SHP77 treated with DMSO at 0.1 percent for 48 hours (cell line): ENCODE results near the gene SPEM1.

ENCODE experiments used
- DNase-seq: peaks from one replicate; lab custom pipeline; 2025; lab: John Stamatoyannopoulos, UW

Gene SPEM1

DNA sequence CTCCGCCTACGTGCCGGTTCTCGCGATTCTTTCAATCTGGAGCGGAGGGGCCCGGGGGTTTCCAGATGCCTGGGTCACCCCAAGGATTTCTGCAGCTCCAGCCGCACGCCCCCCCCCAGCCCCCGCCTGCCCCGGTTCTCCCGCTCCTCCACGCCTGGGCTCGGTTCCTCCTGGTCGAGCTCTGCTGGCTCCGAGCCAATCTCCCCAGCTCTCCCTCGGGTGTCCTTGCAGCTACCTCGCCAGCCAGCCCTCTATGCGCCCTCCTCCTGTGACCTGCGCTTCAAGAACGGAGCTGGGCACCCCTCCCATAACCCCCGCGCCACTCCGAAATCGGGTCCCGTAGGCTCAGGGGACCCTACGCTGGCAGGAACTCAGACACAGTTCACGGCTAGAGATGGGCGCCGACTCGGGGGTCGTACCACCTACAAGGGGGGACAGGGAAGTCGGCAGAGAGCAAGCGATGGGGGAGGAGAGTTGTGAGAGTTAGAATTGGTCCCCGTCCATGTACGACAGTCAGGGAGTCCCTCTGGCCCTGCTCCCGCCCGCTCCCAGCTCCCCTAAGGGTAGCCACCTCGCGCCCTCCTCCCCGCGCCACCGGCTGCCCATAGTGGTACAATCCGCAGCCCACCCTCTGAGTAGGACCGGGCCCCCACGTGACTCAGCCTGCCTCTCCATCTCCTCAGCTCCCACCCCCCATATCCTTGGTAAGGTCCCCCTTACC lies 20.1 kb downstream of the SPEM1 start:
- no peak for DNase-seq

DNA sequence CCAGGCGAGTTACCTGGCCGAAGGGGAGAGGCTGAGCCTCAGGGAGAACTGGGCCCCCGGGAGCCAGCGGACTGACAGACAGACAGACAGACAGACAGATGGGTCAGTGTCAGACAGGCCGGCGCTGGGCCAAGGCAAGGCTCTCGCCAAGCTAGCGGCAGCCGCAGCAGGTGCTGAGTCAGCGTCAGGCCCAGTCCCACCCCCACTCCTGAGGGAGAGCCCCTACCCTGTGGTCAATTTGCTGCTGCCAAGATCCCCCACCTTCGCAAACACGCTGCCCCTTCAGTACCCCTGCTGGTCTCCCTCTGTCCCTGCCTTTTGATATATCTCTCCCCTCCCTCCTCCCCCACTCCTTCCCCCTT lies 20.7 kb downstream of the SPEM1 start:
- DNase-seq = no peak

DNA sequence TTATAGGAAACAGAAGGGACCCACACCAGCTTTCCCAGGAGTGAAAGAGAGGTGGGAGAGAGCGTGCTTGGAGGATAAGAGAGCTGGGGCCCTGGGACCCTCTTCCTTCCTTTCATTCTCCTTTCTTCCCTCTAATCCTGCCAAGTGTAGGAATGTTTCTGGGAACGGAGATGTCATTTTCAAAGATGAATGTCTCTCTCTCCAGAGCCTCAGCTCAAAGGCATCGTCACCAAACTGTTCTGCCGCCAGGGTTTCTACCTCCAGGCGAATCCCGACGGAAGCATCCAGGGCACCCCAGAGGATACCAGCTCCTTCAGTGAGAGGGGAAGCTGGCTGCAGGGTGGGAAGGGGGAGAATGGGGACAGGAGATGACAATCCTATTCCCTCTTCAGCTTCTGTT lies 21.1 kb downstream of the SPEM1 start:
- no peak for DNase-seq

DNA sequence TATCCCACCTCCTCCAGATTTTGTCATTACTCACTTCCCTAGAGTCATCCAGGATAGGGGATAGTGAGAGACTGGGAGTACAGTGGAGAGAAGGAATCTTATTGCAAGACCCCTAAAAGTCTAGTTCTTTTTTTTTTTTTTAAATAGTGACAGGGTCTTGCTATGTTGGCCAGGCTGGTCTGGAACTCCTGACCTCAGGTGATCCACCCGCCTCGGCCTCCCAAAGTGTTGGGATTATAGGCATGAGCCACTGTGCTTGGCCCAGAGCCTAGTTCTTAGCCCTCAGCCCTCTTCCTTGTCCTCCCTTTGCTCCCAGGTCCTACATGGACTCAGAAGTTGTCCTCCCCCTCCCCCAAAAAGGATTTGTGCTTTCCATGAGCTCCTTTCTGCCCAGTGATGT lies 22.0 kb downstream of the SPEM1 start:
- DNase-seq = no peak

DNA sequence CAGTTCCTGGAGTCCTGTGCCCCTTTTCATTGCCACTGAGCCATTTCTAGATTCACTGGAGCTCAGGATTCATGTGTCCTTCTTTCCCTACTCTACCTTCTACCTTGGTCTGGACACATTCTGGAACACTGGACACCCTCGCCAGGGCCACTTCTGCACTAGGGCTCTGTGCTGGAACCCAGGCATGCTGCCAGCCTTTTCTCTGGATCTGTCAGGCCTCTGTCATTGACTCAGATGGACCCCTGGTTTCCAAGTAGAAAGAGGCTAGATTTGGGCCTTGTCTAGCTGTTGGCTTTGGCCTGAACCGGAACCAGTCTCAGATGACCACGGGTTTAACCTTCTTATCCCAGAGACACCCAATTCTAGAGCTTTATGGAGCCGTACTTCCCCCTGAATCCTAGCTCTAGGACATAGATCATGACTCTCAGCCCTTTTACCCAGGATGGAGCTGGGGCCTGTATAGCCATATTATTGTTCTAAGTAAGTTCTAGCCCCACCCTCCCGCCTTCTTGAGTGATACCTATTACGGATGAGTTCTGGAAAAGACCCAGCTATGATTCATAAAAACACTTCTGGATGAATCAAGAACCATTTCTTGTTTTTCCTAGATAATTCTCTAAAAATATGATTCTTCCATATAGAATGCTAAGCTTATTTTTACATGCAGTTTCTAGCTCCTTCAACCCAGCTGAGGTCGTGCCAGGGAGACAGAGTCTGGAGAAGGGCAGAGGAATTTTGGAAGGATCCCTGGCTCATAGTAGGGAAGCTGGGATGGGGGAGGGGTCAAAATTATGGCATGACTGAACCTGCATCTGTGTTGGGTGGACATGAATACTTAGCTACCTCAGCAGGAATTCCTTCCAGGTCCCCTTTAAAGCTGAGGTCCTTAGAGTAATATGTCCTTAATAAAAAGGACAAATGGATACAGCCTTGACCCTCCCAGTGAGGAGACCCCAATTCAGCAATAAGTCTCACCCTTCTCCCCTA lies 23.7 kb downstream of the SPEM1 start:
- DNase-seq = no peak

DNA sequence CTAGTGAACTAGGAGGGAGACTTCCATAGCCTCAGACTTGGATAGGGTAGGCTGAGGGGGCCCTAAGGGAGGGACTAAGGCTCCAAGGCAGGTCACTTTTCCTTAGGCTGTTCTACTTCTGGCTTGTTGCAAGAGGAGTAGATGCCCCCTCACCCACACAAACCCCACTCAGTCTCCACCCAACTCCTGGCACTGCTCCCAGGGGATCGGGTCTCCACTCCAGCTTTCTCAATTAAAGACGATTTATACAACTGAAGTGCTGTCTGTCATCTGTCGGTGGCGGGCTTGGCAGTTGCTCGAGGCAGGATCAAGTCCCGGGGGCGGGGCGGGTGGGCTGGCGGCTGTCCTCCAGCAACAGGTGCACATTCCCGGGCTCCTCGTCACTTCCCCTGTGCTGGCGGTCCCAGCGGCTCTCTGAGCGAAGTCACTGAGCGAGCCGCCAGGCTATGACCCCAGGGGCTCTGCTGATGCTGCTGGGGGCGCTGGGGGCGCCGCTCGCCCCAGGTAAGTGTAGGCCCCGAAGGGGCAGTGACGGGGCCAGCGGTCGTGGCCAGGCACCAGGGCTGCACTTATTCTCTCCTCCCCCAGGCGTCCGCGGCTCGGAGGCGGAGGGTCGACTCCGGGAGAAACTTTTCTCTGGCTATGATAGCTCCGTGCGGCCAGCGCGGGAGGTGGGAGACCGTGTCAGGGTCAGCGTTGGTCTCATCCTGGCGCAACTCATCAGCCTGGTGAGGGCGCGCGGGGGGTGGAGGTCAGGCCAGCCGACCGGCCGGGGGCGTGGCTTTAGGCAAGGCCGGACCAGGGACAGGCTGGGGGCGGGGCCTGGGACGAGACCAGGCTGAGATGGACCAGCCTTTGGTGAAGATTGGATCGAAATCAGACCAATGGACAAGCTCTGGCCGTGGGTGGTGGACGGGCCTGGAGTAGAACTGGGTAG lies 24.8 kb downstream of the SPEM1 start, which contains the start of gene CHRNB1:
TSS of gene CHRNB1 (plus strand) at position 380 of the 937 bp plus-strand sequence. CDS start at position 447, 67 bp downstream.
- DNase-seq = peak; percentile 34

DNA sequence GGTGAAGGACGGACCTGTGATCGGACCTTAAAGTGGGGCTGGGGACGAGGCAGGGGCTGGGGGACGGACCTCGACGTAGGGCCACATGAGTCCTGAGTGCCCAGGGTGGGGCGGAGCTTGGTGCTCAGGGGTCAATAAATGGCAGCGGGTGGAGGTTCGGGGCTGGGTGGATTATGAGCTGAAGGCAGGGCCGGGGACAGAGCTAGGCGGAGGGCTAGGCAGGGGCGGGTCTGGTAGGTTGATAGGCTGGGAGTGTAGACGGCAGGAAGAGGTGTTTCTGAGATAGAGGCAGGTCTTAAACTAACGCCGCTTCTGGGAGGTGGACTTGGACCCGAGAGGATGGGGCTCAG lies 25.5 kb downstream of the SPEM1 start:
- no peak for DNase-seq

DNA sequence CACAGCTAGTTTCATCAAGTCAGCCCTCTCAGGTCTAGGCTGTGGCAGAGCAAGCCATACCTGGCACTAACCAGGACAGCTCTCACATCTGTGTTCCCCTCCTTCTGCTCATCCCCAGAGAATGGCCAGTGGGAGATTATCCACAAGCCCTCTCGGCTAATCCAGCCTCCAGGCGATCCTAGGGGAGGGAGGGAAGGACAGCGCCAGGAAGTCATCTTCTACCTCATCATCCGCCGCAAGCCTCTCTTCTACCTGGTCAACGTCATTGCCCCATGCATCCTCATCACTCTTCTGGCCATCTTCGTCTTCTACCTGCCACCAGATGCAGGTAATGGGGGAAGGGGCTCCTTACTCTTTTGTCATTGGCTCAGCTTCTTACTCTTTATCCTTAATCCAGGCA lies 28.3 kb downstream of the SPEM1 start:
- DNase-seq = no peak

DNA sequence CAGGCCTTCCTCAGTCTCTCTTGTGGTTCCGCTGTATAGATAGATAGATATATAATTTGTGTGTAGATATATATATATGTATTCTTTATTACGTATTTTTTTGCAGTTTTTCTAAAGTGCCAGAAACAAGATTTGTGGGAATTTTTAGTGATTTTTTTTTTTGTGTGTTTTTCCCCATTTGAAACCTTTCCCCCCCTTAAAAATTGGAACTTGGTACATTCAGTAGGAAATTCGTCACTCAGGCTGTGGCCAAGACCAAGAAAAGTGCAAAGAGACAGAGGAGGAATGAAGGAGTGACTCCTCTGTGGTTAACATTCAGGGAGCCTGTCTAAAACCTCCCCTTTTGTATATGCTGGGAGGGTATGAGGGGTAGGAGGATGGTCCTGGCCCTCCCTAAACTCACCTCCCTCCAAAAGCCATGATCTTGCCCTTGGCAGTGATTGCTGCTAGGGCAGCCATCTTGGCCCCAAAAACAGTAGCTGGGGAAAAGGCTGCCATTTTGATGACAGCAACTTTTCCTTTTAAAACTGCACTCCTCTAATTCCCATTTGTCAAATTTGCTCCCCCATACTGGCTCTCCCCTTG lies 39.9 kb downstream of the SPEM1 start:
- no peak for DNase-seq

DNA sequence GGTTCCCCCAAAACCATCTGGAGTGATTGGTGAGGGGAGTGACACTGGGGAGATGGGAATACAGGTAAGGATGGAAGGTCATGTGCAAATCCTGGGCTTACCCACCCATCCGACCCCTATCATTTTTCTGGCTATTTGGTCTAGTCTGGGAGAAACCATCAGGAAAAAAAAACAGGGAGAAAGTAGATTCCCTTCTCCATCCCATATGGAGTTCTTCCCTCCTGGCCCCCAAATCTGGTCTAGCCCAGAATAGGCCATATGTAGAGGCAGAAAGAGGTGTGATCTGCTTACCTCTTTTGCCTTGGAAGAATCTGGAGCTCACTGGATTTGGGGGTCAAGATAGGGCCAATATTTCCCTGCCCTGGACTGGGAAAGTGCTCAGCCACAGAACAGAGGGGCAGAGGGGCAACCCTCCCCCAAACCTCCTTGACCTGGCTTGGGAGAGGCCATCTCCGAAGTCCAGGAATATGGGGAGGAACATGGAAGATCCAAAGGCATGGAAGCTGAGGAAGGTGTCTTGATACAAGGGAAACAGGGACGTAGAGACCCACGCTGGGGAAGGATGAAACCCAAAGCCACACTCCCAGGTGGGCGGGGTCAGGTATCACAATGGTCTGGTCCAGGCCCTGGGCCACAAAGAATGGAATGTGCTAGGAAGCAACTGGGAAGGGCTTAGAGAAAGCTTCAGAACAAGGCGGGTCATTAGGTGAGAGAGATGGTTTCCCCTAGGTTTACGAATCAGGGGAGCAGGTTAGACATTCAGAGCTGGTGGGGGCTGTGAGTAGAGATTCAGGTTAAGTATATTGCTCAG lies 40.9 kb downstream of the SPEM1 start:
- no peak for DNase-seq

DNA sequence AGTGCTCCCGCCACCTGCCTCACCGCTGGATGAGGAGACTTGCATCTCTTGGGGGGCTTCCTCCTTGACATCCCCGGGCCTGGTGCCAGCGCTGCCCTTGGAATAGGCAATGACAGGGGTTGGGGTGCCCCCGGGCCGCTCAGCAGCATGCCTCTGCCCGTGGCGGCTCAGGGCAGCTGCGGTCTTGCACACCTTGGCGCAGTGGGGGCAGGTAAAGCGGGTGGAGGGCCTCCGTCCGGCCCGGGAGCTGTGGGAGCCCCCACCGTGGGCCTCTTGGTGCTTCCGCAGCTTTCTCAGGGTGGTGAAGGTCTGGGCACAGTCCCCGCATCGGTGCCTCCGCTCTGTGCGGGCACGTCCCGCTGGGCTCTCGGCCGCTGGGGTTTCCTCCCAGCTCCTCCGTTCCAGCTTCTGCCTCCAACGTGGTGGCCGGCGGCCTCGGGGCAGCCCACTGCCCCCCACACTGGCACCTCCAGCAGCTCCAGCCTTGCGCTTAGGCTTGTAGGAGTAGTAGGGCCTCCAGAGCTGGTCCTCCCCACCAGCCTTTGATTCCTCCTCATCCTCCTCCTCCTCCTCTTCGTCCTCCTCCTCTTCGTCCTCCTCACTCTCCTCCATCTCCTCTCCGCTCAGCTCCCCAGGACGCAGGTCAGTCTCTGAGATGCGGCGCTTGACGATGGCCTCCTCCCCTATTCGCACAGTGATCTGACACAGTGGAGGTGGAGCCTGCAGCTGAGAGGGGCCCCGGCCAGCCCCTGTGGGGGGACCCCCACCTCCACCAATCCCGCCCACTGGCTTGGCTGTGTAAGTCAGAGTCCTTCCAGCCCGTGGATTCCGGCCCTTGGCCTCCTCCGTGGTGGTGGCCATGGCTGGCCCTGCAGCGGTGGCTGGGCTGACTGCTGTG lies 42.6 kb downstream of the SPEM1 start:
- DNase-seq = no peak

DNA sequence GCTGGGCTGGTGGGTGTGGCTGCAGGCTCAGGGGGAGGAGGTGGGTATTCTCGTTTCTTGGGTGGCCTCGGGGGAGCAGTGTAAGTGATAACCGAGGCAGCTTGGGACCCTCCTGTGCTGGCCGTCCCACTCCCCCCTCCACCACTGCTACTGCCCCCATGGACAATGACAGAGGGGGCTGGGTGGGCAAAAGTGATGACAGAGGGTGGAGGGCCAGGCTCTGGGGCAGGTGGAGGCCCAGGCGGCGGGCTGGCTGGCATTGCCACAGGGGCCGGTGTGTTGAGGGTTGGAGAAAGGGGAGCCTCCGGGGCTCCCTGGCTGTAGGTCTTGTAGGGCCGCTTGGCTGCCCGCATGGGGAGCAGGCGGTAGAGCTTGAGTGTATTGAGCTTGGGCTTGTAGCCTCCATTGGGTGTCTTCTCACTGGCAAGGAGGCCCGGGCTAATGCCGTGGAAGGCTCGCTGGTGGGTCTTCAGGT lies 43.3 kb downstream of the SPEM1 start:
- no peak for DNase-seq

DNA sequence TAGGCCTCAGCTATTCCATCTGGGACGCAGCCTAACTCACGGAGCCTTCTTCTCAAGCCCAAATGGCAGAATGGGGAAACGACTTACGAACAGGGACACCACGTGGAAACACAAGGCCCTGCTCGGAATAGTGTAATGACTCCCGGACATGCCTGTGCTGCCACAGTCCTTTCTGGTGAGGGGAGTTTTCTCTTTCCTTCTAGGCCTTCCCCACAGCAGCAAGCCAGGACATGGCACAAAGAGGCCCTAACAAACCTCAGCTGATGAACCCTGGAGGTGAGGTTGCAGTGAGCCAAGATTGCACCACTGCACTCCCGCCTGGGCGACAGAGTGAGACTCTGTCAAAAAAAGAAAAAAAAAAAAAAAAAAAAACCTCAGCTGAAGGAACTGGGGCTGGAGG lies 44.0 kb downstream of the SPEM1 start:
- DNase-seq = no peak

DNA sequence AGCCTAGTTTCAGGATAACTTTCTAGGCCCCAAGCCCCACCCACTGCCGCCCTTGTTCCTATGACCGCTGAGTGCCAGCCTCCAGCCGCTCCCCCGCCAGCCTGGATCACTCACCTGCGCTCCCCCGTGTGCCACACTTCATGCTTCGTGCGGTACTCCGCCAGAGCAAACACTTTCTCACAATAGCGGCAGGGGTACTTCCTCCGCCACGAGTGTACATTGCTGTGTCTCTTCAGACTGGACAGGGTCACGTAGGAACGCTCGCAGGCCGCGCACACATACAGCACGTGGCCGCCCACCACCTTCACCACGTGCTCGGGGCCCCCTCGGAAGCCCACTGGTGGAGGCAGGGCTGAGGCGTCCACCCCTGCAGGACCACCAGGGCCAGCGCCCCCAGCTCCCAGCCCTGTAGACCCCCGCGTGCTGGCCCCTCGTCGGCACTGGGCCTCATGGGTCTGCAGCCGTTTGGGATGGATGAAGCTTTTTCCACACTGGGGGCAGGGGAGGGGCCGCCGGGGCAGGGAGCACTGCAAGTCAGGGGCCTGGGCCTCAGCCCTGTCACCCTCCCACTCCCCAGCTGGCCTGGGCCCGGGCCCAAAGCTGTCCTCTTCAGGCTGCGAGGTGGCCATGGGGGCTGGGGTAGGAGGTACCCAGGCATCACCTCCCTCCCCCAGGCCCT lies 45.6 kb downstream of the SPEM1 start:
- DNase-seq = no peak

DNA sequence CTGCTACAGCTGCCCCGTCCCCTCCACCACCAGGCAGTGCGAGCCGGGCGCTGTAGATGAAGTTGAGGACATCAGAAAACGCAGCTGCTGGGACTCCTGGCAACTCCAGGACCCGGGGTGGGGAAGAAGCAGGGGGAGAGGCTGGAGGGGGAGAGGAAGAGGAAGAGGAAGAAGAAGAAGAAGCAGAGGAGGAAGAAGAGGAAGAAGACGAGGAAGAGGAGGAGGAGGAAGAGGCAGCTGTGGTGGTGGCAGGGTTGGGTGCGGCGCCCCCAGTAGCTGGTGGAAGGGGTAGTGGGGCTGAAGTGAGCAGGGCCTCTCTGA lies 46.2 kb downstream of the SPEM1 start:
- no peak for DNase-seq

DNA sequence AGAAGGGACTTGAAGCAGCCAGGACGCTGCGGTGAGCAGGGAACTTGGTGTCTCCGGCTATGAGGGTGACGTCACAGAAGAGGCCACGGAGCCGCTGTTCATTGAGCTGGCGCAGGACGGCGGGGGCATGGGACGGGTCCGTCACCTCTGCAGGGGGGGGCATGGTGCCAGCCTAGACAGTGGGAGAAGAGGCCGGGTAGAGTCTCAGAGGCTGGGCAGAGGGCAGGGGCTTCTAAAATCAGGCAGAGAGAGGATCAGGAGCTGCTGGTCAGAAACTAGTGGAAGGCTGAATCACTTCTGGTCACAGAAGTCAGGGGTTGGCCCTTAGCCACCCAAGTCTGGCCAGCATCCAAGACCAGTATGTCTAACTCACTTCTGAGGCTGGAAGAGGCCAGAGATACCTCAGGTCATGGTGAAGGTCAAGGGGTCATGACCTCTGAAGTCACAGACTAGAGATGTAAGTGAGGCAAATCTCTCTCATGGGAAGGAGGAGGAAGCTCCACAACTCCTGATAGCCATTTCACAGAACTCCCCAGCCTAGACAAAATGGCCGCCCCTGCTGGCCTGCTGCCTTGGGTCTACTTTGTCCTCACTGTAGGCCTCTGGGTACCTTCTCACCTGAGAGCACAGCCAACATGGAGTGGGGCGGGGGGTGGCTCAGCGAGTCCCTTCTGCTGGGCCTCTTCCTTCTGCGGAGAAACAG lies 46.7 kb downstream of the SPEM1 start:
- no peak for DNase-seq

DNA sequence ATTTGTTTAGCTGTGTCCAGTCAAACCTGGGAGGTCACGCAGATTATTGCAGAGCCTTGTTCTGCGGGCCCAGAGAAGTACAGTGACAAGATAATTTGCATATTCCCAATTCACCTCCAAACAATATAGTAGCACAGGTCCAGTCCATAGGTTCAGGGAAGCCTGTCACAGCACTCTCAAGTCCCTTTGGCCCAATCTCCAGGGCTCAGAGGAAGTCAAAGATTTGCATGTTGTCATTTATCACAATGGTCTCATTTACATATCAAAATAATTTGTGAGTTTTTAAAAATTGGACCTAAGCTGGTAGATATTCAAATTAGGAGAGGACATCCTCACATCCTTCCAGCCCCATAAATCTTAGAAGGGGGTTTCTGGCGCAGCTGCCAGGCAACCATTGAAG lies 47.4 kb downstream of the SPEM1 start:
- no peak for DNase-seq

DNA sequence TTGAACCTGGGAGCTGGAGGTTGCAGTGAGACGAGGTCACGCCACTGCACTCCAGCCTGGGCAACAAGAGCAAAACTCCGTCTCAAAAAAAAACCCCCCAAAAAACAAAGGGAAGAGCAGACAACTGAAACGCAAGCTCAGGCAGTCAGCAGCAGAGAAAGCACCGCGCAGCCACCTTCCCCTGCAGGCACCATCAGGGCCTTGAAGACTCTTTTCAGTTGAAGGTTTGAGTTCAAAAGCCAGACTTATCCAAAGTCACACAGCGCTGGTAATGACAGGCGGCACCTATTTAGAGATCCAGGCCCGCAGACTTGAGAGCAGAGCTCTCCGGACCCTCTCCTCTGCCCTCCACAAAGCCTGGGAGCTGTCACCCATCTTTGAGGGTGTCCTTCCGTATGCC lies 48.2 kb downstream of the SPEM1 start:
- DNase-seq = no peak
